Immature natural killer cell (primary cell): Measurements from ENCODE around the gene PRSS56. TPM values are rescaled to one million over a fixed set of nuclear protein-coding genes. Genes with fewer than 3 reads are reported as not detected.

Experiments
- DNase-seq, 3 donors: peaks; one replicate each; pipeline ENCODE4 v3.0.0; 2022; ENCODE audit warnings: mixed read lengths in 1 of 3
- H3K27ac Mint-ChIP-seq, 6 donors: one replicate each; pipeline ENCODE4 v1.8.0; 2020; ENCODE audit warnings: mixed read lengths in 6 of 6, mild to moderate bottlenecking in 5 of 6, inconsistent platforms in 4 of 6, moderate library complexity in 3 of 6
- H3K27me3 Mint-ChIP-seq, 3 donors: one replicate each; pipeline ENCODE4 v1.8.0; 2020 to 2021; ENCODE audit warnings: low read depth in 3 of 3, mild to moderate bottlenecking in 3 of 3, mixed read lengths in 3 of 3, moderate library complexity in 3 of 3, inconsistent platforms in 1 of 3
- H3K36me3 Mint-ChIP-seq, 3 donors: one replicate each; pipeline ENCODE4 v1.8.0; 2020; ENCODE audit warnings: mixed read lengths in 3 of 3, inconsistent platforms in 2 of 3, mild to moderate bottlenecking in 2 of 3
- H3K4me1 Mint-ChIP-seq, 2 donors: one replicate each; pipeline ENCODE4 v1.8.0; 2020; ENCODE audit warnings: inconsistent platforms in 2 of 2, mild to moderate bottlenecking in 2 of 2, mixed read lengths in 2 of 2, moderate library complexity in 1 of 2
- H3K4me3 Mint-ChIP-seq, 5 donors: one replicate each; pipeline ENCODE4 v1.8.0; 2020; ENCODE audit warnings: mild to moderate bottlenecking in 5 of 5, mixed read lengths in 5 of 5, inconsistent platforms in 3 of 5, moderate library complexity in 3 of 5
- H3K9me3 Mint-ChIP-seq, 6 donors: one replicate each; pipeline ENCODE4 v1.8.0; 2020; ENCODE audit warnings: mild to moderate bottlenecking in 6 of 6, mixed read lengths in 6 of 6, inconsistent platforms in 4 of 6, moderate library complexity in 3 of 6
- polyA plus RNA-seq, 3 donors: library from polyadenylated mRNA; unstranded; fragments of 300-500 nt; fragmentation: Illumina TruSeq; gene quantifications; one replicate each; pipeline ENCODE4 v1.2.3, GENCODE V29; 2021

PRSS56 gene
- polyA plus RNA-seq, 3 donors from 2014 or later: not detected

DNA sequence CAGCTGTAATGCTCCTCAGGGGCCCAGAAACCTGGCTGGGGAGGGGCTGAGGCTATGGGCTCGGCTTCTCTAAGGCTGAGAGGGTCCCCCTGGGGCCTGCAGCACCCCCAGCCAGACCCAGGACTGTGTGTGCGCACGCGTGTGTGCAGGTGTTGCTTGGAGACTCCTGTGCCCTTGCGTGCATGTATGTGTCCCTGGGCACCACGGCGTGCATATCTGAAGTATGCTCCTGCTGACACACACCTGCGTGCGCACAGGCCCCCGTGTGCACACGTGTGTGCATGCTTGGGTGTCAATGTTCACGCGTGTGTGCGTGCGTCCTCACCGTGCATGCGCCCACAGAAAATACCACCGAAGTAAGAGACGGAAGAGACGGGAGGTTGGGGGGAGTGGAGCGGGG is 17.7 kb upstream of the PRSS56 start:
- peaks cover 0 to 3% (median 0%) of the 10 kb centered on the region in 6 donors for H3K9me3 Mint-ChIP-seq
- DNase-seq: peak in 1 of 3 donors; percentile 7
- H3K36me3 Mint-ChIP-seq: no peaks in the 10 kb centered on the region
- peaks cover 0 to 3% of the 10 kb centered on the region in 2 donors for H3K4me1 Mint-ChIP-seq
- H3K4me3 Mint-ChIP-seq: peak overlapping the region in 1 of 5 donors; percentile 41
- H3K27ac Mint-ChIP-seq: peak overlapping the region in 1 of 6 donors; percentile 28
- peaks cover 7 to 9% (median 8%) of the 10 kb centered on the region in 3 donors for H3K27me3 Mint-ChIP-seq

DNA sequence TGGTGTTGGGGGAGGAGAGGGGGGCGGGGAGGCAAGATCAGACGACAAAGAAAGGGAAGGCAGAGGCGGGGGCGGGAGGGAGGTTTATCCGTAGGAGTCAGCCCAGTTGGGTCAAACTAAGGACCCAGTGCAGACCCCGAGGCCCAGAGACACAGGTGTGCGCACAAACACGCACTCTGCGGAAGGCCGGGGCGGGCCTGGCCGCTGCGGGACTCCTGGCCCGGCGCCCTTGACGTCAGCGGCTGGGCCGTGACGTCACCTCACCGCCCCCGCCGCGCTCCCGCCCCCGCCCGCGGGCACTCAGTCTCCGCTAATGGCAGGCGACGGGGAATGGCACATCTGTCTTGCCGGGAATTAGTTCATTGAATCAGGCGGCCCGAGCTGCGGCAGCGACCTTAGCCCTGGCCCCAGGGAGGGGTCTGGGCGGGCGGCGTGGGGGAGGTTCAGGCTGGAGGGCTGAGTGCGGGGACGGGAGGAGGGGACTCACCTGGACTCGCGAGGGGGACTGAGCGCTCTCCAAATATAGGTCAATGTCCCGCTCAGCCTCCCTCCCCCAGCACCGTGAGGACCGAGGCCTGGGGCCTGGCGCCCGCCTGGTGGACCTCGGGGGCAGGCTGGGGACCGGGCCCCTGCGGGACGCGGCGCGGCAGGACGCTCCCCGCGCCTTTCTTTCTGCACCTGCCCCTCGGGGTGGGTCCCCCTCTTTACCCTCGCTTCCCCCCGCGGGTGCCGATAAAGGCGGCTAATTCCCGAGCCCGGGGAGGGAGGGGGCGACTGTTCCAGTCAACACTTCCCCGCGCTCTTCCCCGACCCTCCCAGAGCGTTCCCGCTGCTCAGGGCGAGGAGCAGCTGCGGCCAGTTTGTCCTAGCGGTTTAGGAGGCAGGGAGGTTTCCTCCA is 17.0 kb upstream of the PRSS56 start:
- Mint-ChIP-seq H3K9me3 (peaks cover 0 to 3% (median 0%) of the 10 kb centered on the region in 6 donors), H3K36me3 (no peaks in the 10 kb centered on the region), H3K27me3 (peaks cover 7 to 9% (median 8%) of the 10 kb centered on the region in 3 donors), H3K4me3 (peak overlapping the region in 2 of 5 donors; percentile 24 to 30), H3K27ac (no peak overlapping the region), H3K4me1 (peaks cover 0 to 3% of the 10 kb centered on the region in 2 donors)
- DNase-seq: peak; percentile 31 to 39 (median 35)

DNA sequence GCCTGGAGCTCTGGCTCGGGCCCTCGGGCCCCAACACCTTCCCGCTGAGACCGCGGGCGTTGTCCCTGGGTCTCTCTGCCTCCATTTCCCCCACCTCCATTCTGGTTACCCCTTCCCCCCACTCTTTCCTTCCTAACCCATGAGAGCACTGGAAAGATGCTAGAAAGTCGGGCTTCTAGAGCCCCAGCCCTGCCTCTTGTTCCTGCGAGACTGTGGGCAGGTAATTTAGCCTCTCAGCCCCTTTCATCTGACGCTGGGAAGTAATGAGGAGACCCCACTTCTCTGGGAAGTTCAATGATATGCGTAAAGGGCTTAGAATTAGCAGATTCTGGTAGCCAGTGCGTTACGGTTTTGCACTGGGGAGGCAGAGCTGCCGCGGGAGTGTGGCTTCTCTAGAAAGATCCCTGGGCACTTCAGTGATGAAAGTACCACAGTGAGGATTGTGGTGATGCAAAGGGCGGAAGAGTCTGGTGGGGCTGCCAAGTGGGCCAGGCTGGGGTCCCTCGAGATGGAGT is 16.3 kb upstream of the PRSS56 start:
- Mint-ChIP-seq H3K4me3 (peak overlapping the region in 2 of 5 donors; percentile 25 to 30), H3K36me3 (no peaks in the 10 kb centered on the region), H3K9me3 (peaks cover 0 to 3% (median 0%) of the 10 kb centered on the region in 6 donors), H3K27ac (peak overlapping the region in 1 of 6 donors; percentile 25), H3K4me1 (peaks cover 0 to 3% of the 10 kb centered on the region in 2 donors), H3K27me3 (peaks cover 7 to 10% (median 8%) of the 10 kb centered on the region in 3 donors)
- no peak for DNase-seq

DNA sequence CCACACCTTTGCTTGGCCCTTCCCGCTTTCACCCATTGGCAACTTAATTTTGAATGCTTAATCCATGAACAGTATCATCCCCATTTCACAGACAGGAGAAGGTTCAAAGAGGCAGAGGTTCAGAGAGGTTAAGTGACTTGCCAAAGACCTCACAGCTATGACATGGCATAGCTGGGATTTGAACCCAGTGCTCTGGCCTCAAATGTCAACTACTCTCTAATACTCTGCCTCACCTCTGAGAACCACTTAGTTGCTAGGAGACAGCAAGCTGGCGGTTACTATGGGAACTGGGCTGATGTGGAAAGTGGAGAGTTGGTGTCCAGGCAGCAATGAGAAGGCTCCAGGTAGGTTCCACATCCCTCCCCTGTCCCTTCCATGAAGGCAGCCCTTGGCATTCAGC is 15.8 kb upstream of the PRSS56 start:
- peak overlapping the region in 1 of 6 donors; percentile 25 for H3K27ac Mint-ChIP-seq
- peak overlapping the region in 1 of 5 donors; percentile 38 for H3K4me3 Mint-ChIP-seq
- peaks cover 0 to 3% (median 0%) of the 10 kb centered on the region in 6 donors for H3K9me3 Mint-ChIP-seq
- DNase-seq: no peak
- H3K36me3 Mint-ChIP-seq: no peaks in the 10 kb centered on the region
- peaks cover 0 to 3% of the 10 kb centered on the region in 2 donors for H3K4me1 Mint-ChIP-seq
- peaks cover 5 to 11% (median 10%) of the 10 kb centered on the region in 3 donors for H3K27me3 Mint-ChIP-seq

DNA sequence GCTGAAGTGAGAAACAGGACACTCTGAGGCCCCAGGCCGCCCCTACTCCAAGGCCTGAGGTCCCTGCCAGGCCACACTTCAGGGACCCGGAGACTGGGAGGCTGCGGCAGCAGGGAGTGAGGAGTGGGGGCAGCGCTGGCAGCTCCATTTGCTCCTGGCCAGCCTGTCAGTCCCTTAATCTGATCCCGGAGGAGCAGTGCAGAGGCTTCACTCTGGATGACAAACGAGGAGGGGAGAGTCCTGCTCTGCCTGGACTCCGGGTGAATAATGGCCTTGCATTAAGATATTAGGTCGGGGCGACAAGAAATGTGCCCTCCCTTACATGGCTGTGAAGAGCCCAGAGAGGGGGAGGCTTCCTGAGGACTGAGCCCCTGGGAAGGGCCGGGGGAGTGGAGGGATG is 14.3 kb upstream of the PRSS56 start:
- Mint-ChIP-seq H3K9me3 (peaks cover 0 to 3% (median 0%) of the 10 kb centered on the region in 6 donors), H3K27me3 (peaks cover 5 to 13% (median 10%) of the 10 kb centered on the region in 3 donors), H3K27ac (no peak overlapping the region), H3K4me1 (peaks cover 0 to 3% of the 10 kb centered on the region in 2 donors), H3K4me3 (no peak overlapping the region), H3K36me3 (no peaks in the 10 kb centered on the region)
- DNase-seq: no peak

DNA sequence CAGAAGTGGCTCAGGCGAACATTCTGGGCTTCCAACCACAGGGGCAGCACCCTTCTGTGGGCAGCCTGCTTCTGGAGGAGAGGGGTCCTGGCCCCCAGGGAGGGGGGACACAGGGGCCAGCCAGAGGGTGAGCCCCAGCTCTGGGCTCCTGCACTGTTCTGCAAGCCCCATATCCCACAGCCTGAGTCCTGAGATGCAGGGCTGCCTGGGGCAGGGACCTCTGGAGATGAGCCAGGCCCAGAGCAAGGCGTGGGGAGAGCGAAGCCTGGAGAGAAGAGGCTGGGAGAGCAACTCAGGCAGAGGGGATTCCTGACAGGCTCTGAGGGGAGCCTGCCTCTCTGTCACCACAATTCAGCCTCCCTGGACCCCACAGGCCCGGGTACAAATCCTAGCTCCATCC is 13.5 kb upstream of the PRSS56 start:
- H3K27ac Mint-ChIP-seq: no peak overlapping the region
- H3K4me3 Mint-ChIP-seq: no peak overlapping the region
- H3K4me1 Mint-ChIP-seq: peaks cover 0 to 3% of the 10 kb centered on the region in 2 donors
- H3K36me3 Mint-ChIP-seq: no peaks in the 10 kb centered on the region
- H3K9me3 Mint-ChIP-seq: peaks cover 0 to 3% (median 0%) of the 10 kb centered on the region in 6 donors
- DNase-seq: no peak
- peaks cover 5 to 13% (median 10%) of the 10 kb centered on the region in 3 donors for H3K27me3 Mint-ChIP-seq

DNA sequence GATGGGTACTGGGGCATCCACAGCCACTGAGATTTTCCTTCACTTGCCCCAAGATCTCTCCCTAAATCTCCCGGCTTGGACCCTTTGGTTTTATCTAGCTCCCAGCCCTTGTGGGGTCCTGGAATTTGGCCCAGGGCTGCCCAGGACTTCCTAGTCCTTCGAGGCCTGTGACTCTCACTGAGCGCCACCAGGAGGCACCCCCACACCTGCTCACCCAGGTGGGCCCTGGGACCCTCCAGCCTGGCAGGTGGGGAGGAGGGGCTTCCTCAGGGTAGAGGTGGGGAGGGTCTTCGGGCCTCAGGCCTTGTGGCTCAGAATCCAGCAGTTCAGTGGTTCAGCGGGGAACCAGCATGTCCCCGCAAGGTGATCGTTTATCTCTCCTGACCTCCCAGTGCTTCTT is 11.9 kb upstream of the PRSS56 start:
- peaks cover 0 to 2% of the 10 kb centered on the region in 2 donors for H3K4me1 Mint-ChIP-seq
- DNase-seq: no peak
- H3K36me3 Mint-ChIP-seq: no peaks in the 10 kb centered on the region
- H3K4me3 Mint-ChIP-seq: no peak overlapping the region
- H3K27ac Mint-ChIP-seq: no peak overlapping the region
- peaks cover 5 to 13% (median 6%) of the 10 kb centered on the region in 3 donors for H3K27me3 Mint-ChIP-seq
- H3K9me3 Mint-ChIP-seq: peaks cover 0 to 3% (median 0%) of the 10 kb centered on the region in 6 donors

DNA sequence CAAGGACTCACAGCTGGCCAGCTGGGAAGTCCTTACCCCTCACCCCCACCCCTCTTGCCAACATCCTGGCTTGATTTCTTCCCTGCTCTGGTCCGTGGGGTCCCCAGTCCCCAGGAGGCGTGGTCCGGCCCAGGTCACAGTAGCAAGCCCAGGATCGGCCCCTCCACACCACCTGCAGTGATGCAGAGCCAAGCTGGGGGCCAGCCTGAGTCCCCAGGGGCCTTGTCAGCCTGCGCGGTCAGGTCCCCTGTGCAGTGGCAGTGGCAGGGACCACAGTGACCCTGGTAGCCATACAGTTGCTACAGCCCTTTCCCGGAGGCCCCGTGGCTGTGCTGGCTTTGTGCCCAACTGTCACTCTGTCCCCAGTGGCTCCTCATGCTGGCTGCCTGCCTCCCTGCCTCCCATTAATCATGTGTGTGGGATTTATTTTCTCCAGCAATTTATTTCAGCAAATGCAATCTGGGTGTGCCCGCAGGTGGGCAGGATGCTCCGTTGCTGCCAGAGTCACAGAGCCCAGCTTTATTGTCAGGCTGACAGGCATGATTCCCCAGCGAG is 8.8 kb upstream of the PRSS56 start:
- no peak for DNase-seq
- Mint-ChIP-seq H3K9me3 (no peaks in the 10 kb centered on the region), H3K27ac (no peak overlapping the region), H3K4me1 (no peaks in the 10 kb centered on the region), H3K4me3 (no peak overlapping the region), H3K27me3 (peaks cover 1 to 5% (median 3%) of the 10 kb centered on the region in 3 donors), H3K36me3 (no peaks in the 10 kb centered on the region)

DNA sequence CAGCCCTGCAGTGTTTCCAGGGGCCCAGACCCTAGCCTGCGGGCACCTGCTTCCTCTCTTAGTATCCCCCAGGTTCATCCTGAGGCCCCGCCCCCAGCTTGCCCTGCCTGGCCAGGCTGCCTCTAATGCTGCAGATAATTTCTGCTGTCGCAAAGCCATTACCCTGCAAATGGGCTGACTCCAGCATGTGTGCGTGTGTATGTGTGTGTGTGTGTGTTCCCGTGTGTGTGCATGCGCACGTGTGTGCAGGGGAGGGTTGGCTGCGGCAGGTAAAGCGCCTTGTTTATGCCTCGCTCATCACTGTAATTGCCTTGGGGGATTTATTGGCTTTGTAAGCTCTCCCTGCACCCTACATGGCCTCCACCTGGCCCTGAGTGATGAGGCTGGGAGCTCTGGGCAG is 7.6 kb upstream of the PRSS56 start:
- Mint-ChIP-seq H3K4me1 (no peaks in the 10 kb centered on the region), H3K36me3 (no peaks in the 10 kb centered on the region), H3K9me3 (no peaks in the 10 kb centered on the region), H3K4me3 (no peak overlapping the region), H3K27me3 (peaks cover 1 to 5% (median 5%) of the 10 kb centered on the region in 3 donors), H3K27ac (no peak overlapping the region)
- DNase-seq: no peak

DNA sequence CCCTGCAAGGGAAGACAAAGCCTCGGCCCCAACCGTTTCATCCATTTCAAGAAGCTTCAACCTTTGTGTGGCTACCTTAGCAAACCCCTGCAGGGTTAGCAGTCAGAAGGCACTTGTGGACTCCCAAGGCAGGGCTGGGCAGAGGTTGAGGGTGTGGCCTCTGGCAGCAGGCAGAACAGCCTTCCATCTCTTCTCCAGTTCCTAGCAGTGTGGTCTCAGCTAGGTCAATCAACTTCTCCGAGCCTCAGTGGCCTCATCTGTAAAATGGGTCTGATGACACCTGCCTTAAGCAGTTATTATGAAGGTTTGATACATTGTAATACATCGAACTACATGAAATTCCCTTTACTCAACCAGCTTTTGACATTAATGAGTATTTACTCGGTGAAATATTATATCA is 6.8 kb upstream of the PRSS56 start:
- H3K36me3 Mint-ChIP-seq: peaks cover 0 to under 1% (median 0%) of the 10 kb centered on the region in 3 donors
- H3K4me3 Mint-ChIP-seq: no peak overlapping the region
- H3K27me3 Mint-ChIP-seq: peaks cover 1 to 5% (median 5%) of the 10 kb centered on the region in 3 donors
- H3K27ac Mint-ChIP-seq: no peak overlapping the region
- DNase-seq: no peak
- H3K9me3 Mint-ChIP-seq: no peaks in the 10 kb centered on the region
- H3K4me1 Mint-ChIP-seq: no peaks in the 10 kb centered on the region

DNA sequence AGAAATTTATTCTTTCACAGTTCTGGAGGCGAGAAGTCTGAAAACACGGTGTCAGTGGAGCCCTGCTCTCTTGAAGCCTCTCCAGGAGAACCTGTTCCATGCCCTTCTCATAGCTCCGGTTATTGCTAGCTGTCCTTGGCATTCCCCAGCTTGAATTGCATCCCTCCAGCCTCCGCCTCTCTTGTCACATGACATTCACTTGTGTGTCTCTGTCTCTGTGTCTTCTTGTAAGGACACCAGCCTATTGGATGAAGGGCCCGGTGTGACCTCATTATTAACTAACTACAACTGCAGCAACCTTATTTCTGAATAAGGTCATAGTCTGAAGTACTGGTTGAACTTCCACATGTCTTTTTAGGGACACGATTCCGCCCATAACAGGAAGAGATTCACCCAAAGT is 4.5 kb upstream of the PRSS56 start:
- no peaks in the 10 kb centered on the region for H3K9me3 Mint-ChIP-seq
- H3K4me1 Mint-ChIP-seq: no peaks in the 10 kb centered on the region
- DNase-seq: no peak
- no peak overlapping the region for H3K27ac Mint-ChIP-seq
- no peak overlapping the region for H3K4me3 Mint-ChIP-seq
- H3K27me3 Mint-ChIP-seq: peaks cover 0 to 3% (median 1%) of the 10 kb centered on the region in 3 donors
- peaks cover 0 to 3% (median 0%) of the 10 kb centered on the region in 3 donors for H3K36me3 Mint-ChIP-seq

DNA sequence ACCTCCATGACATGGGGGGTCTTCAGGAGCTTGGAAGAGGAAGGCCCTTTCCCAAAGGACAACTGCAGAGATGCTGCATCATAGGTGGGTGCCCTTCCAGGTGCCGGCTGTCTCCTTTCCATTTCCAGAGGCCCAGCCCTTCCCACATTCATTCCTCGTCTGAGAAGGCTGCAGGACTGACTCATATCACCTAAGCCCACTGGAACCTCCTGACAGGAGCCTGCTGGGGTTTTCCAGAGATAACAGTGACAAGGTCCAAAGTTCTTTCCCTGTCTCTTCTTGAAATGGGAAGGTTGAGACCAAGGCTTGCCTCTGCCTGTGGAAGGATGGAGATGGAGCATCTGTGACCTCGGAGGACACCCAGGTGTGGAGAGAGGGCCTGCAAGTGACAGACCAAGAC is 3.6 kb upstream of the PRSS56 start:
- Mint-ChIP-seq H3K4me3 (no peak overlapping the region), H3K4me1 (peaks cover 0 to 2% of the 10 kb centered on the region in 2 donors), H3K9me3 (no peaks in the 10 kb centered on the region), H3K27me3 (peaks cover 3% of the 10 kb centered on the region in 3 donors), H3K27ac (no peak overlapping the region), H3K36me3 (peaks cover 0 to 3% (median 0%) of the 10 kb centered on the region in 3 donors)
- no peak for DNase-seq

DNA sequence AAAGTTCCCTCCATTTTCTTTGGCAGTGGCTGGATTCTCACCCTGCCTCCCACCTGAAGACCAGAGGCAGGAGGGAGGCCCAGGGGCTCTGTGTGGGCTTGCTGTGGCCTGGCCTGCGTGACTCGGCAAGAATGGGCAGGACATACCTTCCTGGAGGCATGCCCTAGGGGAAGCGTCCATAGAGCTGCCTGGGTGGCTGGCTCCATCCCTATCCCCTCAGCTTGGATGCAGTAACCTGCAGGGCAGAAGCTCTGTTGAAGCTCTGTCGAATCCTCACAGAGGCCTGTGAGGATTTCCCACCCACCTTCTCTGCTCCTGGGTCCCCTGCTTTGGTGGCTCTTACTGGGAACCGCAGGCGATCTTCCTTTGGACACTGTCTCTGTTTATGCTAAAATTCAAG is 1.3 kb upstream of the PRSS56 start:
- Mint-ChIP-seq H3K4me1 (peaks cover 0 to 6% of the 10 kb centered on the region in 2 donors), H3K36me3 (peaks cover 0 to 3% (median 0%) of the 10 kb centered on the region in 3 donors), H3K9me3 (no peaks in the 10 kb centered on the region), H3K27me3 (peaks cover 7 to 9% (median 9%) of the 10 kb centered on the region in 3 donors), H3K4me3 (no peak overlapping the region), H3K27ac (no peak overlapping the region)
- no peak for DNase-seq

DNA sequence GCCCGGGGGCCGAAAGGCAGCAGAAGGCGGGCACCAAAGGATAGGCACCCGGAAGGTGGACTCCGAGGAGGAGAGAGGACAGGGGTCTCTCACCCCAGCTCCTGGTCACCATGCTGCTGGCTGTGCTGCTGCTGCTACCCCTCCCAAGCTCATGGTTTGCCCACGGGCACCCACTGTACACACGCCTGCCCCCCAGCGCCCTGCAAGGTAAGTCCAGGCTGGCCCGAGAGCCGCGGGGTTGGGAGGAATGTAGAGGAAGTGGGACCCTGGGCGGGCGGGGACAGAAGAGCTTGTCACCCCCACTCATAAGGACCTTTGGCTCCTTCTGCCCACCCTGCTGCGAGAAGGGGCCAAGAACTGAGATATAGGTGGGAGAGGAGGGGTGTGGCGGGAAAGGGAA is 301 bp downstream of the PRSS56 start:
- Mint-ChIP-seq H3K9me3 (no peaks in the 10 kb centered on the region), H3K27me3 (peaks cover 7 to 13% (median 8%) of the 10 kb centered on the region in 3 donors), H3K4me1 (peaks cover 0 to 8% of the 10 kb centered on the region in 2 donors), H3K27ac (no peak overlapping the region), H3K36me3 (peaks cover 0 to 3% (median 0%) of the 10 kb centered on the region in 3 donors), H3K4me3 (peak overlapping the region in 1 of 5 donors; percentile 26)
- no peak for DNase-seq
